Measurements from ENCODE around the gene GABARAP.

DNA sequence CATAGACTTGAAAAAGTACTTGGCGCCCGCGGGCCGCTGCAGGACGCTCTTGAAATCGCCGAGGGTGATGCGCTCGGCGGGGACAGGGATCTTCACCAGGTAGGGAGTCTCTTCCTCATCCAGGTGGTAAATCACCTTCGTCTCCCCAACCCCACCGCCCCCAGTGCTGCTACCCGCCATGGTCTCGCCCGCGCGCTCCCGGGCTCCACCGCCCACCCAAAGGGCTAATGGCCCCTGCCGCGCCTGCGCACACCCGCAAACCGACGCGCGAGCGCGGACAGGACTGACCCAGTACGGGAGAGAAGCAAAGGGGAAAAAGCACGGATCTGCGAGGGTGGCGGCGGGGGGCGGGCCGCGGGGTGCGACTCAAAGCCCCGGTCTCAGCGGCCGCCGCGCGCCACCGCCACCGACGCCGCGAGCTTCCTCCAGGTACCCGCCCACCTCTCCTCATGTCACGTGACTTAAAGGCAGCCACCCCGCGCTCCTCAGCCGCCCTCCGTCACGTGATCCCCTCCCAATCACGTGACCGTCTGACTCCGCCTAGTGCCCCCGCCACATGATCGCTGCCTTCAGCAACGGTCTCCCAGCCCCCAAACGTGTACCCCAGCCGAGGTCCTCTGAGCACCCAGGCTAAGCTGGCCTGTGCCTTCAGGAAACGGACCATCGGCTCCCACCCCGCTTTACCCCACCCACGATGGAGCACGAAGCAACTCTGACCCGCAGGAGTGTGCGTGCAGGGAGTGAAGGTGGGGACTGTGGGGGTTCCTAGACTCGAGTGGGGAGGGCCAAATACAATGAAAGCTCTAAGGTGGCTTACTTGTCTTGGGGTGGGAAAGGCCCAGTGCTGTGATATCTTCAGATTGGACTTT is 7.9 kb downstream of the GABARAP start, which contains the start of gene DVL2:
- TF ChIP-seq, protein P1, sequence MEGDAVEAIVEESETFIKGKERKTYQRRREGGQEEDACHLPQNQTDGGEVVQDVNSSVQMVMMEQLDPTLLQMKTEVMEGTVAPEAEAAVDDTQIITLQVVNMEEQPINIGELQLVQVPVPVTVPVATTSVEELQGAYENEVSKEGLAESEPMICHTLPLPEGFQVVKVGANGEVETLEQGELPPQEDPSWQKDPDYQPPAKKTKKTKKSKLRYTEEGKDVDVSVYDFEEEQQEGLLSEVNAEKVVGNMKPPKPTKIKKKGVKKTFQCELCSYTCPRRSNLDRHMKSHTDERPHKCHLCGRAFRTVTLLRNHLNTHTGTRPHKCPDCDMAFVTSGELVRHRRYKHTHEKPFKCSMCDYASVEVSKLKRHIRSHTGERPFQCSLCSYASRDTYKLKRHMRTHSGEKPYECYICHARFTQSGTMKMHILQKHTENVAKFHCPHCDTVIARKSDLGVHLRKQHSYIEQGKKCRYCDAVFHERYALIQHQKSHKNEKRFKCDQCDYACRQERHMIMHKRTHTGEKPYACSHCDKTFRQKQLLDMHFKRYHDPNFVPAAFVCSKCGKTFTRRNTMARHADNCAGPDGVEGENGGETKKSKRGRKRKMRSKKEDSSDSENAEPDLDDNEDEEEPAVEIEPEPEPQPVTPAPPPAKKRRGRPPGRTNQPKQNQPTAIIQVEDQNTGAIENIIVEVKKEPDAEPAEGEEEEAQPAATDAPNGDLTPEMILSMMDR (IDR thresholded peaks at IDR 0.05; ENCODE audit: low read depth, low read length, poor library complexity, severe bottlenecking), result no peak
- TF ChIP-seq EZH2phosphoT487 (IDR thresholded peaks at IDR 0.05; ENCODE audit: borderline replicate concordance, low read length), result no peak

Data from DOHH2 (cell line).